ENCODE data around the gene HDLBP. TPM values are rescaled to one million over a fixed set of nuclear protein-coding genes. Genes with fewer than 3 reads are reported as not detected.

Gene HDLBP
- total and polyA plus RNA-seq, 2 donors: 85.1 to 111 TPM

GRCh38 chr2:241234962-241235740 is 80.3 kb downstream of the HDLBP start:
- Histone ChIP-seq H3K4me1 (ENCODE audit: control insufficient read depth in 2 of 2, insufficient read depth in 2 of 2, low read length in 2 of 2) (no peaks in the 10 kb centered on the region), H3K36me3 (ENCODE audit: control insufficient read depth in 2 of 2, insufficient read depth in 2 of 2, low read length in 1 of 2) (peaks cover 86 to 87% of the 10 kb centered on the region in 2 donors), H3K9me3 (ENCODE audit: control insufficient read depth in 2 of 2, insufficient read depth in 1 of 2, low read length in 1 of 2) (no peaks in the 10 kb centered on the region), H3K4me3 (ENCODE audit: low read length in 2 of 2) (no peak overlapping the region), H3K27me3 (ENCODE audit: control insufficient read depth in 2 of 2, insufficient read depth in 1 of 2, low read length in 1 of 2) (no peaks in the 10 kb centered on the region), H3K27ac (ENCODE audit: low read depth in 1 of 2, low read length in 1 of 2) (no peak overlapping the region)
- no peak for DNase-seq (ENCODE audit: low read depth in 6 of 9, low spot score in 9 of 9)
- WGBS: 98% methylated on average over 26 of the region's 26 CpGs

GRCh38 chr2:241234066-241234790 is 81.2 kb downstream of the HDLBP start:
- 95% methylated on average over 21 of the region's 21 CpGs for WGBS
- Histone ChIP-seq H3K27me3 (ENCODE audit: control insufficient read depth in 2 of 2, insufficient read depth in 1 of 2, low read length in 1 of 2) (no peaks in the 10 kb centered on the region), H3K9me3 (ENCODE audit: control insufficient read depth in 2 of 2, insufficient read depth in 1 of 2, low read length in 1 of 2) (no peaks in the 10 kb centered on the region), H3K27ac (ENCODE audit: low read depth in 1 of 2, low read length in 1 of 2) (no peak overlapping the region), H3K36me3 (ENCODE audit: control insufficient read depth in 2 of 2, insufficient read depth in 2 of 2, low read length in 1 of 2) (peaks cover 86% of the 10 kb centered on the region in 2 donors), H3K4me3 (ENCODE audit: low read length in 2 of 2) (no peak overlapping the region), H3K4me1 (ENCODE audit: control insufficient read depth in 2 of 2, insufficient read depth in 2 of 2, low read length in 2 of 2) (no peaks in the 10 kb centered on the region)
- no peak for DNase-seq (ENCODE audit: low read depth in 6 of 9, low spot score in 9 of 9)

GRCh38 chr2:241232736-241233575 is 82.5 kb downstream of the HDLBP start:
- WGBS: 97% methylated on average over 13 of the region's 13 CpGs

GRCh38 chr2:241230435-241230834 is 85.0 kb downstream of the HDLBP start:
- Histone ChIP-seq H3K9me3 (ENCODE audit: control insufficient read depth in 2 of 2, insufficient read depth in 1 of 2, low read length in 1 of 2) (no peaks in the 10 kb centered on the region), H3K36me3 (ENCODE audit: control insufficient read depth in 2 of 2, insufficient read depth in 2 of 2, low read length in 1 of 2) (peaks cover 77 to 81% of the 10 kb centered on the region in 2 donors), H3K4me1 (ENCODE audit: control insufficient read depth in 2 of 2, insufficient read depth in 2 of 2, low read length in 2 of 2) (no peaks in the 10 kb centered on the region), H3K27ac (ENCODE audit: low read depth in 1 of 2, low read length in 1 of 2) (no peak overlapping the region), H3K27me3 (ENCODE audit: control insufficient read depth in 2 of 2, insufficient read depth in 1 of 2, low read length in 1 of 2) (no peaks in the 10 kb centered on the region), H3K4me3 (ENCODE audit: low read length in 2 of 2) (no peak overlapping the region)
- no peak for DNase-seq (ENCODE audit: low read depth in 6 of 9, low spot score in 9 of 9)
- WGBS: 98% methylated on average over 19 of the region's 19 CpGs

More at GRCh38 chr2:241232736-241233575, 82.5 kb downstream of the HDLBP start:
- no peak for DNase-seq (ENCODE audit: low read depth in 6 of 9, low spot score in 9 of 9)
- Histone ChIP-seq H3K27ac (ENCODE audit: low read depth in 1 of 2, low read length in 1 of 2) (no peak overlapping the region), H3K9me3 (ENCODE audit: control insufficient read depth in 2 of 2, insufficient read depth in 1 of 2, low read length in 1 of 2) (no peaks in the 10 kb centered on the region), H3K4me1 (ENCODE audit: control insufficient read depth in 2 of 2, insufficient read depth in 2 of 2, low read length in 2 of 2) (no peaks in the 10 kb centered on the region), H3K36me3 (ENCODE audit: control insufficient read depth in 2 of 2, insufficient read depth in 2 of 2, low read length in 1 of 2) (peaks cover 86 to 88% of the 10 kb centered on the region in 2 donors), H3K4me3 (ENCODE audit: low read length in 2 of 2) (no peak overlapping the region), H3K27me3 (ENCODE audit: control insufficient read depth in 2 of 2, insufficient read depth in 1 of 2, low read length in 1 of 2) (no peaks in the 10 kb centered on the region)

GRCh38 chr2:241229563-241230401 is 85.7 kb downstream of the HDLBP start:
- Histone ChIP-seq H3K9me3 (ENCODE audit: control insufficient read depth in 2 of 2, insufficient read depth in 1 of 2, low read length in 1 of 2) (no peaks in the 10 kb centered on the region), H3K27ac (ENCODE audit: low read depth in 1 of 2, low read length in 1 of 2) (no peak overlapping the region), H3K4me3 (ENCODE audit: low read length in 2 of 2) (no peak overlapping the region), H3K4me1 (ENCODE audit: control insufficient read depth in 2 of 2, insufficient read depth in 2 of 2, low read length in 2 of 2) (no peaks in the 10 kb centered on the region), H3K36me3 (ENCODE audit: control insufficient read depth in 2 of 2, insufficient read depth in 2 of 2, low read length in 1 of 2) (peaks cover 71 to 76% of the 10 kb centered on the region in 2 donors), H3K27me3 (ENCODE audit: control insufficient read depth in 2 of 2, insufficient read depth in 1 of 2, low read length in 1 of 2) (no peaks in the 10 kb centered on the region)
- 98% methylated on average over 29 of the region's 29 CpGs for WGBS
- DNase-seq (ENCODE audit: low read depth in 6 of 9, low spot score in 9 of 9): no peak

GRCh38 chr2:241228860-241229516 is 86.5 kb downstream of the HDLBP start:
- Histone ChIP-seq H3K27ac (ENCODE audit: low read depth in 1 of 2, low read length in 1 of 2) (no peak overlapping the region), H3K4me1 (ENCODE audit: control insufficient read depth in 2 of 2, insufficient read depth in 2 of 2, low read length in 2 of 2) (peaks cover 0 to 5% of the 10 kb centered on the region in 2 donors), H3K9me3 (ENCODE audit: control insufficient read depth in 2 of 2, insufficient read depth in 1 of 2, low read length in 1 of 2) (no peaks in the 10 kb centered on the region), H3K36me3 (ENCODE audit: control insufficient read depth in 2 of 2, insufficient read depth in 2 of 2, low read length in 1 of 2) (peaks cover 63 to 68% of the 10 kb centered on the region in 2 donors), H3K4me3 (ENCODE audit: low read length in 2 of 2) (no peak overlapping the region), H3K27me3 (ENCODE audit: control insufficient read depth in 2 of 2, insufficient read depth in 1 of 2, low read length in 1 of 2) (no peaks in the 10 kb centered on the region)
- no peak for DNase-seq (ENCODE audit: low read depth in 6 of 9, low spot score in 9 of 9)
- 92% methylated on average over 20 of the region's 20 CpGs for WGBS

GRCh38 chr2:241228081-241228859 is 87.2 kb downstream of the HDLBP start:
- DNase-seq (ENCODE audit: low read depth in 6 of 9, low spot score in 9 of 9): no peak

More at GRCh38 chr2:241228081-241228859, 87.2 kb downstream of the HDLBP start:
- no peaks in the 10 kb centered on the region for H3K27me3 ChIP-seq (ENCODE audit: control insufficient read depth in 2 of 2, insufficient read depth in 1 of 2, low read length in 1 of 2)
- 98% methylated on average over 26 of the region's 26 CpGs for WGBS
- no peak overlapping the region for H3K4me3 ChIP-seq (ENCODE audit: low read length in 2 of 2)
- no peak overlapping the region for H3K27ac ChIP-seq (ENCODE audit: low read depth in 1 of 2, low read length in 1 of 2)
- peaks cover 56 to 60% of the 10 kb centered on the region in 2 donors for H3K36me3 ChIP-seq (ENCODE audit: control insufficient read depth in 2 of 2, insufficient read depth in 2 of 2, low read length in 1 of 2)
- peaks cover 0 to 1% of the 10 kb centered on the region in 2 donors for H3K9me3 ChIP-seq (ENCODE audit: control insufficient read depth in 2 of 2, insufficient read depth in 1 of 2, low read length in 1 of 2)
- H3K4me1 ChIP-seq (ENCODE audit: control insufficient read depth in 2 of 2, insufficient read depth in 2 of 2, low read length in 2 of 2): peaks cover 0 to 6% of the 10 kb centered on the region in 2 donors

All from thymus (tissue), 11 donors.